Activated B cell treated with CpG ODN at 0.5 μM for 24 hours (primary cell): Measurements from ENCODE around the gene FOCAD. TPM values are rescaled to one million over a fixed set of nuclear protein-coding genes. Genes with fewer than 3 reads are reported as not detected.

Experiments used
- ATAC-seq: fragments of 200-7000 bp; cut with Tn5 transposase; one replicate; pipeline ENCODE4 v1.10.0; 2021; ENCODE audit warnings: low read depth, mild to moderate bottlenecking, moderate library complexity
- CTCF ChIA-PET: fragments of 350-600 bp; sonication (Branson Sonifier 250); formaldehyde crosslinking; loops from one replicate; lab custom pipeline; 2021; ENCODE audit warnings: antibody characterized with exemption; lab: Charles Lee
- POLR2A ChIA-PET: fragments of 350-600 bp; sonication (Branson Sonifier 250); formaldehyde crosslinking; loops from one replicate; lab custom pipeline; 2021; ENCODE audit warnings: antibody characterized with exemption; lab: Charles Lee
- DNase-seq: peaks from one replicate; pipeline ENCODE4 v3.0.0; 2022
- H3K27ac Mint-ChIP-seq: one replicate; pipeline ENCODE4 v1.8.0; 2020; ENCODE audit warnings: mixed read lengths
- H3K27me3 Mint-ChIP-seq: one replicate; pipeline ENCODE4 v1.8.0; 2021; ENCODE audit warnings: mixed read lengths
- H3K36me3 Mint-ChIP-seq: one replicate; pipeline ENCODE4 v1.8.0; 2021; ENCODE audit warnings: low read depth, mixed read lengths
- H3K4me1 Mint-ChIP-seq: one replicate; pipeline ENCODE4 v1.8.0; 2021; ENCODE audit warnings: mixed read lengths
- H3K4me3 Mint-ChIP-seq: one replicate; pipeline ENCODE4 v1.8.0; 2020; ENCODE audit warnings: mild to moderate bottlenecking, mixed read lengths
- H3K9me3 Mint-ChIP-seq: one replicate; pipeline ENCODE4 v1.8.0; 2020; ENCODE audit warnings: mixed read lengths
- CTCF ChIP-seq: fragments of 200-600 bp; IDR thresholded peaks from one replicate; pipeline ENCODE4 v1.8.0; 2022; ENCODE audit warnings: antibody characterized with exemption, mild to moderate bottlenecking
- intact Hi-C: fragments of 100-400 bp; cut with micrococcal nuclease; formaldehyde crosslinking; loops from one replicate; pipeline ENCODE4 v1.15.1; 2024
- total RNA-seq: library from RNA; stranded (reverse); gene quantifications from 2 replicates; pipeline ENCODE4 v1.2.3, GENCODE V29; 2022

The FOCAD gene
- total RNA-seq, 1 donor from 2014 or later: 11.7 TPM

DNA sequence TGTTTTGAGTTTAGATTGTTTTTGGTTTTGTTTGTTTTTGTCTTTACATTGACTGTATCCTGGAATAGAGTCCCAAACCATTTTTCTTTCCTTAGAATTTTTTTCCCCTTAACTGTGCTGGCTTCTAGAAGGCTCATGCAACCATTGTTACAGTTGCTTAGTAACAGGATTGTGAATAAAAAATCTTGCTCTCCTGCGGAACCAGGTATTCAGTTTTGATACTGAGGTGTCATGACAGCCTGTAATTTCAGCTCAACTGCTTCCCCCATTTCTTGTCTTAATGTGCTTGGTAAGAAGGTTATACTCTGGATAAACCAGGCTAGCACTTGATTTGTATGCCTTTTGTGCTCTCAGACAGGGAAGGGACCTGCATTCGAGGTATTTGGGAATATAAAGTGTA lies 42.1 kb downstream of the FOCAD start:
- ATAC-seq: no peak
- Mint-ChIP-seq H3K27me3 (no peaks in the 10 kb centered on the region), H3K27ac (no peak overlapping the region), H3K9me3 (no peaks in the 10 kb centered on the region), H3K4me1 (peaks cover 18% of the 10 kb centered on the region), H3K36me3 (peaks cover 6% of the 10 kb centered on the region), H3K4me3 (no peak overlapping the region)
- no peak for TF ChIP-seq CTCF
- ChIA-PET CTCF (no interaction called here), POLR2A (no interaction called here)
- intact Hi-C loops: no loop called here
- no peak for DNase-seq

DNA sequence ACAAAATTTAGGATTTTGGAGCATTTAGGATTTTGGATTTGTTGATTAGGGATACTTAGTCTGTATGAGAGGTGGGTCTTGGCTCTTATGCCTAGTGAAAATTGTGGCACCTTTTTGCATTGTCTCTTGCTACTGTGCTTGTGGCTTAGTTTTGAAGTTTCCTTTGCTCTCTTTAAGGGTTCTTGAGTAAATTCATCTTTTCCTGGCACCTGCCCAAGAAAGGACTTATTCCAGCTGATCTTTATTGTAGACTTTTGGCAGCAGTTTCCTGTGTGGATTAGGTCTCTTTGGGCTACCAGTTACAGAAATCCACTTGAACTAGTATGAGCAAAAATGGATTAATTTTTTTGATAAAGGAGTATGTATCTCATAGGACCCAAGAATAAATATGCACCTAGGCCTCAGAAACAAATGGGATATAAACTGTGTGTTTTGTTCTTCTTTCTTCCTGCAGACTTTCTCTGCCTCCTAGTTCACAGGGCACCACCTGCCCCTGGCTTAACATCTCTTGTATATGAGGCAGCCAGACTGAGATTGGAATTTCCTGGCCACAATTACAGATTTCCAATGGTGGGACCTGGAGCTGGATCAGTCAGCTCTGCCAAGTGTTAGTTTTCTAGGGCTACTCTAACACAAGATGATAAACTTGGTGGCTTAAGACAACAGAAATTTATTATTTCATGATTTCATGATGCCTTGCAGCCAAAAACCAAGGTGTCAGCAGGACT lies 44.6 kb downstream of the FOCAD start:
- intact Hi-C loops: no loop called here
- DNase-seq: no peak
- no peak for TF ChIP-seq CTCF
- no peak overlapping the region for H3K4me3 Mint-ChIP-seq
- ATAC-seq: no peak
- H3K4me1 Mint-ChIP-seq: peaks cover 16% of the 10 kb centered on the region
- CTCF ChIA-PET: no interaction called here
- POLR2A ChIA-PET: no interaction called here
- H3K9me3 Mint-ChIP-seq: no peaks in the 10 kb centered on the region
- H3K36me3 Mint-ChIP-seq: no peaks in the 10 kb centered on the region
- no peak overlapping the region for H3K27ac Mint-ChIP-seq
- no peaks in the 10 kb centered on the region for H3K27me3 Mint-ChIP-seq

DNA sequence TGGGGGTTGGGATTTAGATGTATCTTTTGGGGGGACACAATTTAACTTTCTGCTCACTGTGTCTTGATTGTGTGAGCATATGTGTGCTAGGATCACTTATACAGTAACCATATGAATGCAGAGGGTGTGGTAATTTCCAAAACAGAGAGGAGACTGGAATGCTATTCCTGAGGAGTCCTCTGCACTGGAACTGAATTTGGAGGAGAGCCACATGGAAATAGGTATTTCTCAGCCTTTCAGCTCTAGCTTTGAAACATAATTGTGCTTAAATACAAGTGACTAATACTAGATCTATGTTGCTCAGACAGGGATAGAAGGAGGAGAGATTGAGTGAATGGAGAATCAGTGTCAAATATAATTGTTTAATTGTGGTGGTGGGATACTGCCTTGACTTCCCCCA lies 45.5 kb downstream of the FOCAD start:
- TF ChIP-seq CTCF: no peak
- H3K36me3 Mint-ChIP-seq: no peaks in the 10 kb centered on the region
- no peaks in the 10 kb centered on the region for H3K9me3 Mint-ChIP-seq
- H3K4me3 Mint-ChIP-seq: no peak overlapping the region
- intact Hi-C loops: no loop called here
- CTCF ChIA-PET: no interaction called here
- H3K27me3 Mint-ChIP-seq: no peaks in the 10 kb centered on the region
- ATAC-seq (no peak), DNase-seq (no peak)
- POLR2A ChIA-PET: no interaction called here
- H3K27ac Mint-ChIP-seq: no peak overlapping the region
- peaks cover 16% of the 10 kb centered on the region for H3K4me1 Mint-ChIP-seq

DNA sequence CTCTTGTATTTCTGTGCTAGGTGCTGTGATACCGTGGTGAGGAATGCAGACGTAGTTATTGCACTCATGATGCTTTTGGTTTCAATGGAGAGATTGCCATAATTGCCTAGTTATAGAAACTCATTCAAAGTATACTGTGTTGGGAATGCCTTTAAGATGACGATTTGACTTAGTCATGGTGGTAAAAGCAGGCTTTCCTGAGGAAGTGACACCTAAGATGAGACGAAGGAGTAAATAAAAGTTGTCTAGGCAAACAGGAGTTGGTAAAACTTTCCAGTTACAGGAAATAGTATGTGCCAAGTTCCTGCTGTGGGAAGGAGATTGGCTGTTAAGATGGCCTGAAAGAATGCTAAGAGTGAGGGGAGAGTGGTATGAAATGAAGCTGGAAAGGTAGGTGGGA lies 48.1 kb downstream of the FOCAD start:
- DNase-seq (no peak), ATAC-seq (no peak)
- Mint-ChIP-seq H3K4me3 (no peak overlapping the region), H3K9me3 (no peaks in the 10 kb centered on the region), H3K4me1 (peaks cover under 1% of the 10 kb centered on the region), H3K36me3 (peaks cover 5% of the 10 kb centered on the region), H3K27ac (no peak overlapping the region), H3K27me3 (no peaks in the 10 kb centered on the region)
- intact Hi-C loops: no loop called here
- ChIA-PET POLR2A (no interaction called here), CTCF (no interaction called here)
- TF ChIP-seq CTCF: no peak

GRCh38 chr9:20734275-20734674 lies 50.2 kb downstream of the FOCAD start:
- no peak for ATAC-seq
- Mint-ChIP-seq H3K4me1 (no peaks in the 10 kb centered on the region), H3K27me3 (no peaks in the 10 kb centered on the region), H3K4me3 (no peak overlapping the region), H3K36me3 (peaks cover 6% of the 10 kb centered on the region), H3K9me3 (no peaks in the 10 kb centered on the region), H3K27ac (no peak overlapping the region)
- intact Hi-C loops: no loop called here
- no peak for TF ChIP-seq CTCF
- ChIA-PET CTCF (no interaction called here), POLR2A (no interaction called here)
- DNase-seq: no peak
